MG63 (cell line): Measurements from ENCODE around the gene MAPKAPK2. TPM values are rescaled to one million over a fixed set of nuclear protein-coding genes. Genes with fewer than 3 reads are reported as not detected.
"Not testable (repeated sequence)": the region's sequence is repeated elsewhere in the genome, so short reads cannot be mapped to it uniquely, and the experiment has no call there.

Experiments used
- DNase-seq: peaks from one replicate; pipeline ENCODE4 v3.0.0-alpha.2; 2020
- H3K27me3 ChIP-seq: fragments of 250-450 bp; sonication (Bioruptor Pico); 2 replicates; pipeline ENCODE4 v1.5.1; 2020; ENCODE audit warnings: mild to moderate bottlenecking, moderate library complexity
- H3K36me3 ChIP-seq: fragments of 250-450 bp; sonication (Bioruptor Pico); 2 replicates; pipeline ENCODE4 v1.5.1; 2020; ENCODE audit warnings: mild to moderate bottlenecking, moderate library complexity
- H3K4me3 ChIP-seq: fragments of 250-450 bp; sonication (Bioruptor Pico); 2 replicates; pipeline ENCODE4 v1.5.1; 2020; ENCODE audit warnings: mild to moderate bottlenecking, moderate library complexity
- H3K9me3 ChIP-seq: fragments of 250-450 bp; sonication (Bioruptor Pico); 2 replicates; pipeline ENCODE4 v1.5.1; 2020; ENCODE audit warnings: mild to moderate bottlenecking, moderate library complexity
- total RNA-seq: library from RNA; depleted of rRNA; stranded (reverse); fragments of >200 nt; shearing (Covaris generic); gene quantifications from 2 replicates; pipeline ENCODE4 v1.2.3, GENCODE V29; 2014; ENCODE audit warnings: low replicate concordance; rRNA removed

The MAPKAPK2 gene
- 28.1 and 32.3 TPM in 2 replicates for total RNA-seq

DNA sequence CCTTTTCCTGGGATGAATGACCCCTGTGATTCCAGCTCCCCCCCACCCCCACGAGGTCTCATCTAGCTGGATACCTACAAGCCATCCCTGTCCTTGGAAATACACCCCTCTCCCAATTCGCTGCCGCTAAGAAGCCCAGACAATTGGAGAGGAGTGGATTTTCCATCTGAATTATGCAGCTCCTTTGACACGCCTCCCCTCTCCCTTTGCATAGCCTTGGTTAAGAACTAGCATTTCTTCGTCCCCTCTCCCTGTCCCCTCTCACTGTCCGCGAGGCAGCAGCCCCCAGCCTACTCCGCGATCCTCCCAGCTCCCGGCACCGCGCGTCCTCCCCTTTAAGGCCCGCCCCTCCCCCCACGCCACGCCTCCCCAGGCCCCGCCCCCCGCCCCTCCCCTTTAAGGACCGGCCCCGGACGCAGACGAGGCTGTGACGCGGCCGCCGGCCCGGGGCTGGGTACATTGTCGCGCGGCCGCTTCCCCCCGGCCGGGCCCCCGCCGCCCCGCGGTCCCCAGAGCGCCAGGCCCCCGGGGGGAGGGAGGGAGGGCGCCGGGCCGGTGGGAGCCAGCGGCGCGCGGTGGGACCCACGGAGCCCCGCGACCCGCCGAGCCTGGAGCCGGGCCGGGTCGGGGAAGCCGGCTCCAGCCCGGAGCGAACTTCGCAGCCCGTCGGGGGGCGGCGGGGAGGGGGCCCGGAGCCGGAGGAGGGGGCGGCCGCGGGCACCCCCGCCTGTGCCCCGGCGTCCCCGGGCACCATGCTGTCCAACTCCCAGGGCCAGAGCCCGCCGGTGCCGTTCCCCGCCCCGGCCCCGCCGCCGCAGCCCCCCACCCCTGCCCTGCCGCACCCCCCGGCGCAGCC is at the start of gene MAPKAPK2:
MAPKAPK2 (plus strand) TSS at position 428 of the 856 bp plus-strand sequence; CDS start at position 753, 325 bp downstream.
- H3K4me3 ChIP-seq, result peak within 1 kb of the TSS; percentile 90
- H3K27me3 ChIP-seq, result peaks cover 11% of the 10 kb centered on the region; the same call in 1 of the 2 replicates
- H3K36me3 ChIP-seq, result no peaks in the 10 kb centered on the region
- H3K9me3 ChIP-seq, result no peaks in the 10 kb centered on the region
- peak; percentile 69 for DNase-seq

DNA sequence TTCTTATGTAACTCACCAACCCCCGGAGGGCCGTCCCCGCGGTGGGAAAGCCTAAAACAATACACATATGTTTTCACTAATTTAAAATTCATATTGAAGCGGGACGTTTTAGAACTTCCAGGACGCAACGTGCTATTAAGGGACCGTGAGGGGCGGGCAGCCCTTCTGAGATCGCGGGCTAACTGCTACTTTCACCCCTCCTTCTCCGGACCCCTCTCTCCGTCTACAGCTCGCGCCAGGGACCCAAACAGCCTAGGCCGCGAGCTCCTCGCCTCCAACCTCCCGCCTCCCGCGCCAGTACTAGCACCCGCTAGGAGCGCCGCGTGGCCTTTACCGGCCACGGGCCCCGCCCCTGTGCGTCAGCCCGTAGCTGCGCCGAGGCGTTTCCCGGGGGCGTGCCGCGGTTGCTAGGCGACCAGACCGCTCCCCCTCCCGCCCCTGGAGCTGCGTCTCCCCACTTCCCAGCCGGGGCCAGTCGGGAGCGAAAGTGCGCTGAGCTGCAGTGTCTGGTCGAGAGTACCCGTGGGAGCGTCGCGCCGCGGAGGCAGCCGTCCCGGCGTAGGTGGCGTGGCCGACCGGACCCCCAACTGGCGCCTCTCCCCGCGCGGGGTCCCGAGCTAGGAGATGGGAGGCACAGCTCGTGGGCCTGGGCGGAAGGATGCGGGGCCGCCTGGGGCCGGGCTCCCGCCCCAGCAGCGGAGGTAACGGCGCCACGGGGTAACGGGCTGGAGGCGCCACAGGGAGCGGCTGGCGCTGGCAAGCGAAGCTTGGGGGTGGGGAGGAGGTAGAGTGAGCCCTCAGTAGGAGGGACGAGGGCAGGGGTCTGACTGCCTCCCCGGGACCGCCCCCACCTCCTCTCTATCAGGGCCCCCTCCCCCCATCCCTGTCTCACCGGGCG is 49.4 kb upstream of the MAPKAPK2 start, which contains the start of gene DYRK3:
DYRK3 (plus strand) TSS at position 457 of the 898 bp plus-strand sequence; CDS start at position 625, 168 bp downstream.
- Histone ChIP-seq H3K36me3 (peaks cover 7% of the 10 kb centered on the region), H3K4me3 (peak within 1 kb of the TSS; percentile 87), H3K27me3 (no peaks in the 10 kb centered on the region), H3K9me3 (no peaks in the 10 kb centered on the region)
- DNase-seq, result peak; percentile 97

DNA sequence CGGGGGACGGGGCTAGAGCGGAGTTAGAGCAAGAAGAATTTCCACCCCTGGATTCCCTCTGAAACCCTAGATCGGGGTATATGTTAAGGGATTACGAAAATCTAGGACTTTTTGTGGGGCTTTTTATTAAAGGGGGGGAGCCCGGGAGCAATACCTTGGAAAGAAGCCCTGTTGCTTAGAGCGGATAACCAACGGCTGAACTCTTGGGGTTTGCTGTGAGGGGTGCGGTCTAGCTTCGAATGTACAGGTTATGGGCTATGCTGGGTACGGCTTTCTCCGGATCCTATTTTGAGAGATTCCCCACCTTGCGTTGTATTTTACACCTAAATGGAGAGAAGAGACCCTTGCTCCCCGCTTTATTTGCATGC is 48.7 kb upstream of the MAPKAPK2 start:
- no peaks in the 10 kb centered on the region for H3K27me3 ChIP-seq
- no peaks in the 10 kb centered on the region for H3K9me3 ChIP-seq
- no peak for DNase-seq
- peaks cover 7% of the 10 kb centered on the region for H3K36me3 ChIP-seq
- peak overlapping the region; percentile 87 for H3K4me3 ChIP-seq

DNA sequence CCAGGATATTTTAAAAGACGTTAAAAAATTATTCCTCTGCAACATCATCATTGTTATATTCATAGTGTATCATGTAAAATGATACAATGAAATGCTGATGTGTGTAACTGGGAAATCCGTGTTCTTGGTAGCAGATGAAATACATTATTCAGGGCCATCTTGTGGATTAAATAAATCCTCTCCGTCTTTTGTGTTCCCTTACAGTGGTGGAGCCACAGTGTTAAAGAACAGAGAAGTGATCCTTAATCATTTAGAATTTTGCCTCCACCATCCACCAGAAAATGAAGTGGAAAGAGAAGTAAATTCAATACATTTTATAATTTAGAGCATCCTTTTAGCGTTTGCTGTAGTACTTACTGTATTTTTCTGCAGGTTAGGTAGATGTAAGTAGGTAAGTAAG is 48.0 kb upstream of the MAPKAPK2 start:
- DNase-seq, result no peak
- peaks cover 12% of the 10 kb centered on the region for H3K36me3 ChIP-seq
- H3K9me3 ChIP-seq, result no peaks in the 10 kb centered on the region
- peak overlapping the region; percentile 87 for H3K4me3 ChIP-seq
- no peaks in the 10 kb centered on the region for H3K27me3 ChIP-seq

DNA sequence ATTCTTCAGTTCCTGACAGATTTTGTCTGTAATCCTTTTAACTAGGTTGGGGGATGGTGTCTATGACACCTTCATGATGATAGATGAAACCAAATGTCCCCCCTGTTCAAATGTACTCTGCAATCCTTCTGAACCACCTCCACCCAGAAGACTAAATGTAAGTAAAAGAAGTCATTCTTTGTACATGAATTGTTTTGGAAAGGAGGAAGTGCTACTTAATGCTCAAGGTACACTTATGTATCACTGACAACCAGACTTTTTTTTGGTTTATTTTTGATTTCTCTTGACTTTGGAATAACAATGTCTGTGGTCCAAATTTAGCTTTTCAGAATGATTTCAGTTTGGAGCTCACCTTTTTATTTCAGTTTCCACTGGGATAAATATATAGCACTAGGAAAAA is 47.1 kb upstream of the MAPKAPK2 start:
- H3K27me3 ChIP-seq, result no peaks in the 10 kb centered on the region
- DNase-seq, result no peak
- peaks cover 16% of the 10 kb centered on the region for H3K36me3 ChIP-seq
- H3K9me3 ChIP-seq, result no peaks in the 10 kb centered on the region
- no peak overlapping the region for H3K4me3 ChIP-seq

DNA sequence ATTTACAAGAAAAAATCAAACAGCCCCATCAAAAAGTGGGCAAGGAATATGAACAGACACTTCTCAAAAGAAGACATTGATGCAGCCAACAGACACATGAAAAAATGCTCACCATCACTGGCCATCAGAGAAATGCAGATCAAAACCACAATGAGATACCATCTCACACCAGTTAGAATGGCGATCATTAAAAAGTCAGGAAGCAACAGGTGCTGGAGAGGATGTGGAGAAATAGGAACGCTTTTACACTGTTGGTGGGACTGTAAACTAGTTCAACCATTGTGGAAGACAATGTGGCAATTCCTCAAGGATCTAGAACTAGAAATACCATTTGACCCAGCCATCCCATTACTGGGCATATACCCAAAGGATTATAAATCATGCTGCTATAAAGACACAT is 42.6 kb upstream of the MAPKAPK2 start:
- H3K36me3 ChIP-seq, result peaks cover 24% of the 10 kb centered on the region
- not testable (repeated sequence) for H3K9me3 ChIP-seq, H3K27me3 ChIP-seq, H3K4me3 ChIP-seq, DNase-seq

DNA sequence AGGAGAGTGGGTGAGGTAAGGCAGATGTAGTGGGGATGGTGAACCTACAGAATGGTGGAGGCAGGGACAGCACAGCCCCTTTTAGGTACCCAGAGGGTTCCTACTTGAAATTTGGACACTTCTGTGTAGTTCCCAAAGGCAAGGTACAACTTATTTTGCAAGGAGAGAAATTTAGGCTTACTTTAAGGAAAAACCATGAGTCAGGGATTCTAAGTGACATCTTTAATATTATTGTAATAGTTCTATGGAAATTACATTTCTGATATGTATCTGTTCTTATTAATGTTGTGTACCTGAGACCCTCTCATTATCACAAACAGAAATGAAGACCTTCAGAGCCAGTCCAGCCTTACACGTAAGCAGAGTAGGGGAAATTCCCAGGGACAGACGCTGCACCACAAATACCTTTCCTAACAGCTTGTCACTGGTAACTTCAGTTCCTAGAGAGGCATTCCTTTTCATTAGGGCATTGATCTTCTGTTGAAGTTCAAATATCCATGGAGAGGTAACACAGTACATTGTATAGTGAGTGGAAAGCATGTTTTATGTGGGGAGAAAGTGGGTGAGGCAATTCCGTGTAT is 41.5 kb upstream of the MAPKAPK2 start:
- Histone ChIP-seq H3K36me3 (peaks cover 35% of the 10 kb centered on the region), H3K4me3 (no peak overlapping the region), H3K27me3 (no peaks in the 10 kb centered on the region), H3K9me3 (no peaks in the 10 kb centered on the region)
- no peak for DNase-seq

DNA sequence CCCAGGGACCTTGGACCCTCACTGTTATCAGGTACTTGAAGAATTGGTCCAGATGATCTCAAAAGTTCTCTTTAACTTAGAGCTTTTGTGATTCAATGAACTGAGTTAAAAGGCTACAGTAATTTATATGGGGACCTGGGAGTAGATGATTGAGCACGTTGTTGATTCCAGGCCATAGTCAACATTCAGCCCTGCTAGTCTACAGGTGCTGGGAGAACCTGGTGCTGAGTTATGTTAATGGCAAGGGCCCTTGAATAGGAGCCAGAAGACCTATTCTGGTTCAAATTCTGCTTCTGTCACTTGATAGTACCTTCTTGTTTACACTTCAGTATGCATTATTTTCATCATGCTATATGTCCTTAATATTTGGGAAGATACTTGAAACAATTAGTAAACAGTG is 38.2 kb upstream of the MAPKAPK2 start:
- Histone ChIP-seq H3K4me3 (no peak overlapping the region), H3K36me3 (peaks cover 41% of the 10 kb centered on the region), H3K9me3 (no peaks in the 10 kb centered on the region), H3K27me3 (no peaks in the 10 kb centered on the region)
- no peak for DNase-seq

DNA sequence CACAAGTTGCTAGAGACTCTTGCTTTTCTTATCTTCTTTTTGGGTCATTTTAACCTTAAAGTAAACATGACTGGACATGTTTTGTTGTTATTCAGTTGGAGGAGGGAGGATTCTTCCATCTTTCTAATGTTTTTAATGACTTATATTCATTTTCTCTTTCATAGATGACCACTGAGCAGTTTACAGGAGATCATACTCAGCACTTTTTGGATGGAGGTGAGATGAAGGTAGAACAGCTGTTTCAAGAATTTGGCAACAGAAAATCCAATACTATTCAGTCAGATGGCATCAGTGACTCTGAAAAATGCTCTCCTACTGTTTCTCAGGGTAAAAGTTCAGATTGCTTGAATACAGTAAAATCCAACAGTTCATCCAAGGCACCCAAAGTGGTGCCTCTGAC is 37.5 kb upstream of the MAPKAPK2 start:
- no peaks in the 10 kb centered on the region for H3K27me3 ChIP-seq
- H3K36me3 ChIP-seq, result peaks cover 37% of the 10 kb centered on the region
- no peak overlapping the region for H3K4me3 ChIP-seq
- no peaks in the 10 kb centered on the region for H3K9me3 ChIP-seq
- DNase-seq, result no peak

DNA sequence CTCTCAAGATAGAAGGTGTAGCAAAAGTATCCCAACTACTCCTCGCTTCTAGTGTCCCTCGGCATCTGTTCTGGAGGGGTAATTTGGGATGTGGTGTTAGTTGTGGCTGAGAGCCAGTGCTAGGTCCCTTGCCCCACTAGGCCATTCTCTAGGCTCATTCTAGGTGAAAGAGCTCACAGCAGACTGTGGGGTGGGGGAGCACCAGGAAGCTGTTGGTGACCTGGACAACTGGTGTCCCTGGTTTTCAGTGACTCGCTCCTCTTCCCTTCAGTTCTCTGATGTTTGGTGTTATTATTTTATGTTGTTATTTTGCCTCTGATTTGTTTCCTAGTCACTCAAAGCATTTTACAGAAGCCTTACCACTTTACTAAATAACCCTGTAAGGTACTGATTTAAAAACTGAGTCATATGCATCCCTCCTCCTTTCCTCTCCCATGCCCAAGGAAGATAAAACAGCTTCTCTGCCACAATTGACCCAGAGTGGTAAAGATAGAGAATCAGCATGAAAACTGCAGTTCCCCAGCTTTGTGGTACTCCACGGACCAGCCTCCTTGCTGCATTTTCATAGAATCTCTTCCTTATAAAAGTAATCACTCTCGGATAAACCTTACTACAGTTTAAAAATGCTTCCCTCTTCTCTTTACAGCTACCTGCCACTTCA is 35.3 kb upstream of the MAPKAPK2 start:
- Histone ChIP-seq H3K9me3 (no peaks in the 10 kb centered on the region), H3K36me3 (peaks cover 31% of the 10 kb centered on the region), H3K27me3 (no peaks in the 10 kb centered on the region), H3K4me3 (no peak overlapping the region)
- DNase-seq, result no peak

DNA sequence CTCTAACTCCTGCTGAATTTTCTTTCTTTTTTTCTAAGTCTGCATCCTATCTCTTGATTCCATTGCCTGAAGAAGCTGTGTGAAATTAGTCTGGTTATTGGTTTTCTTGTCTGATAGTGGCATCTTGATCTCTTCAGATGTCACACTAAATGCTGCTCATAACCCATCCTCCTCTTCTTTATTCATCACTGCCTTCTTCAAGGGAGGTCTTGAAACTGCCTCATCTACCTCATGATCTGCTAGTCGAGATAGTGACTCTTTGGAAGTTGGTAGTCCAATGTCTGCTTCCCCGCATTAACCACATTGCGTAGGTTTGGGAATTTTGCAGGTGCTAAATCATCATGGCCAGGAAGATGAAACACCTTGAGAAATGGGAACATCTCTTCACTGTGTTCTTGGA is 33.7 kb upstream of the MAPKAPK2 start:
- no peak for DNase-seq
- no peaks in the 10 kb centered on the region for H3K9me3 ChIP-seq
- no peak overlapping the region for H3K4me3 ChIP-seq
- H3K27me3 ChIP-seq, result no peaks in the 10 kb centered on the region
- H3K36me3 ChIP-seq, result peaks cover 31% of the 10 kb centered on the region

DNA sequence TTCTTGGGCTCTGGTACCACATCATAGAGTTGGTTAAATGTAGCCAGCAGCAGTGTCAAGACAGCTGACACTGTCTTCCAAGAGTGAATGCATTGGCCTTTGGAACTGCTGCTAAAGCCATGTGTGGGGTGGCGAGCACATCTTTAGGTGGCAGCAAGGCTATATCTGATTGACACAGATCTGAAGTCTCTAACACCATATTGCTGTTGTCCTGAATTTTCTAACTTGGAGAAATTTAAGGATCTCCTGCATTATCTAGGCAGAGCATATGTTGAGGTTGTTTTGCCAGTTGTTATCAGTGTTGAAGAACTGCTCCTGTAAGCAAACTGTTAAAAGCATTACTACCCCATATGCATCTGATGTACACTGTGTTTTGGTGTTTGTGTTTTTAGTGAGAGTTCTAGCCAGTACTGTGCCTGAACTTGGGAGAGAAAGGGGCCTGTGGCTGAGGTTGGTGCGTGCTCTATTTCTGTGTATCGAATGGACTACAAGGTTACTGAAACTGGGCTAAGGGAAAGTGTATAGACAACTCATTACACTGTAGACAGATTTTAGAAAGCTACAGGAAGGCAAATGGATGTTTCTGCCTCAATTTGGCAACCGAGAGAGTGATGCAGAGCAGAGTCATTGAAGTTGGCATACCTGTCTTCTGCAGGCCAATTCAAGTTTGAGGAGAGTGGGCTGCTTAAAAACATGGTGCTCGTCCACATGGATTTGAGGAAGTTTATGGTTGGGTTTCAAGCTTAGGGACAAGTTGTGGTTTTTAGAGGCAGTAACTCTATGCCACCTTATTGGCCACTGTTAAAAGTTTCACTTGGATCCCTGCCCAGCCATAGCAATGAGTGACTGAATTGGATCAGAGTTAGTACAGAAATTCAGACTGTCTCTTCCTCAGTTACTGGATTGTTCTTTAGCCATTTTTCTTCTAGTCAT is 32.5 kb upstream of the MAPKAPK2 start:
- Histone ChIP-seq H3K4me3 (no peak overlapping the region), H3K36me3 (peaks cover 25% of the 10 kb centered on the region), H3K27me3 (no peaks in the 10 kb centered on the region), H3K9me3 (no peaks in the 10 kb centered on the region)
- peak; percentile 37 for DNase-seq

DNA sequence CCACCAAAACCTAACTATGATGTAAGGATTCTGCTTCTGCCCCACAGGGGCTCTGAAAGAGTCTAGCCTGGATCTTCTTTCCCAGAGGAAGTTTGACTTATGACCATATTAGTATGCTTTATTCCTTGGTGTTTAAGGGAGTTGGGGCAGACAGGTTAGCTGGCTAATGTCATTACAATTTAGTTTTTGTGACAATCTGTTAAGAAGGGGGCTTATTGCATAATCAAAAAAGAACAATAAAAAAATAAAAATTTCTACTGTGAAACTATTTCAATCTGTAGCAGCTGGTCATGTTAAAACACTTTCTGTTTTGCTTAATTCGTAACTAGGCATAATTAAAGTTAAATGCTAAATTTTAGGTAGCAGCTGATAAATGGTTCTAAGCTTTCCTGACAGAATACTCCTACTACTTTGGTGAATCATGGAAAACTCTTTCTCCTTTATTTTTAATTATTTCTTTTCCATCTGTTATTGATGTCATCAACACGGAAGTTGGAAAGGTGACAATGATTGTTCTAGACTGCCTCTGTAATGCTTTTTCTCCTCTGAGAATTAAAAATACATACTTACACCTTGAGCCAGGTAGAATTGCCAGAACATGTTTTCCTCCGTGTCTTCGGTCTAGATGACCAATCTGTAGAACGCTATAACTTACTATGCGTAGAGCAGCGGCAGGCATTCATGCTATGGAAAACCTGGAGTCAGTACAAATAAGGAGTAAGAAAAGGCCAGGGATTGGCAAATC is 30.8 kb upstream of the MAPKAPK2 start:
- no peaks in the 10 kb centered on the region for H3K27me3 ChIP-seq

DNA sequence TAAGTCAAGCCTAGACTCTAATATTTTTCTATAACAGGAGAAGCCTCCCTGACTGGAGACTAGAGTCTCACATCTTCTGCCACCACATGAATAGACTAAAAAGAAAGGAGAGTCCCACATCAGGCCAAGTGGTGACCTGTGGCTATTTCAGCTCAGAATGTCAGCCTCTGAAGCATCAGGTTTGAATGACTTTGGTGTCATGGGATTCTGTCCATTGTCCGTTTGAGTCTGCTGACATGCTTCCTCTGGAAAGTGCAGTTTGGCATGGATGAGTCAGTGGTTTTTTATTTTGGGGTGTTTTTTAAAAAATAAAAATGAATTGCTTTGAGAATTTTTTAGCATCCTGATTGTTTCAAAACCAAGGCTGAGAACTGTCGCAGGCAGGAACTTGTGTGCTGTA is 29.9 kb upstream of the MAPKAPK2 start:
- H3K36me3 ChIP-seq, result peaks cover 11% of the 10 kb centered on the region
- DNase-seq, result no peak

More for the DNA sequence above, 30.8 kb upstream of the MAPKAPK2 start:
- Histone ChIP-seq H3K9me3 (no peaks in the 10 kb centered on the region), H3K36me3 (peaks cover 14% of the 10 kb centered on the region), H3K4me3 (no peak overlapping the region)
- DNase-seq, result no peak

DNA sequence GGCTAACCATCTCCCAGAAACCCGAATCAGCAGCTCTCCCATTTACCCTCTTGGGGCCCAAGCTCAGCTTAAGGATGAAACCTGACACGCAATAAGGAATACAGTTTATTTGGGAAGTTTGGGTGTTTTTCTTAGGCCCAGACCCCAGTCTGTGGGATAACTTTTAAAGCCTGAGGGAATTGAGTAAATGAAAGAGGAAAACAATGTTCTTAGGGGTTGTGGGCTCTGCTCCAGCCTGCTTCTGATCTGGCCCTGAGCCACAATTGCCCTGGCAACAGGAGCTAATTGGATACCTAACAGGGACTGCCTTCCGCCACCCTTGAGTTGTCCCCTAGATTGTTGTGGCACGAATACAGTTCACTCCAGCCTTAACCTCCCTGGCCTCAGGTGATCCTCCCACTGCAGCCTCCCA is 29.2 kb upstream of the MAPKAPK2 start:
- H3K36me3 ChIP-seq, result peaks cover 11% of the 10 kb centered on the region
- H3K27me3 ChIP-seq, result no peaks in the 10 kb centered on the region
- H3K4me3 ChIP-seq, result no peak overlapping the region
- DNase-seq, result no peak
- no peaks in the 10 kb centered on the region for H3K9me3 ChIP-seq

More for the DNA sequence above, 29.9 kb upstream of the MAPKAPK2 start:
- Histone ChIP-seq H3K27me3 (no peaks in the 10 kb centered on the region), H3K9me3 (no peaks in the 10 kb centered on the region), H3K4me3 (no peak overlapping the region)
